Measurements from ENCODE around the gene OGFR.

Gene OGFR

GRCh38 chr20:62802026-62802712, 2.5 kb upstream of the OGFR start:
- Histone ChIP-seq H3K36me3 (ENCODE audit: control insufficient read depth in 2 of 2, insufficient read depth in 1 of 2, low read length in 2 of 2) (peaks cover 0 to 53% of the 10 kb centered on the region in 2 experiments; a peak in 1 of 3 replicates), H3K27ac (ENCODE audit: extremely low read depth, low read depth, low read length) (no peak overlapping the region), H3K4me3 (ENCODE audit: low read depth, low read length) (no peak overlapping the region), H3K4me1 (ENCODE audit: control insufficient read depth, insufficient read depth, low read length) (no peaks in the 10 kb centered on the region), H3K9me3 (ENCODE audit: control insufficient read depth, insufficient read depth, low read depth, low read length) (no peaks in the 10 kb centered on the region)
- TF ChIP-seq ZNF132 (tag by site-specific recombination; IDR thresholded peaks at IDR 0.05; ENCODE audit: borderline replicate concordance) (no peak), ZNF311 (tag by site-specific recombination; IDR thresholded peaks at IDR 0.05; ENCODE audit: borderline replicate concordance) (no peak), ZNF561 (tag by site-specific recombination; IDR thresholded peaks at IDR 0.05; ENCODE audit: borderline replicate concordance) (no peak), ZNF600 (tag by site-specific recombination; IDR thresholded peaks at IDR 0.05) (0 out of 2 replicates have a peak, but pooled peaks have one; percentile 41), ZBTB17 (tag by site-specific recombination; IDR thresholded peaks at IDR 0.05) (peak; percentile 72), ZNF341 (tag by site-specific recombination; IDR thresholded peaks at IDR 0.05; ENCODE audit: low read depth) (no peak), ZFHX2 (tag by site-specific recombination; conservative IDR thresholded peaks at IDR 0.05) (0 out of 2 replicates have a peak, but pooled peaks have one; percentile 5), ZNF10 (tag by site-specific recombination; IDR thresholded peaks at IDR 0.05) (no peak), ZNF391 (tag by site-specific recombination; IDR thresholded peaks at IDR 0.05; ENCODE audit: borderline replicate concordance, low read depth) (no peak), ZNF596 (tag by site-specific recombination; IDR thresholded peaks at IDR 0.05) (no peak)
- ChIA-PET CTCF (interaction anchor here (0.6 kb wide), 1 partner anchor 124 kb away, joined by 3 read pairs; no protein-coding TSS in a partner anchor), POLR2A (interaction anchor here (0.6 to 1.3 kb wide), 2 partner anchors 8 to 14 kb away, joined by 3 read pairs; no protein-coding TSS in a partner anchor)

DNA sequence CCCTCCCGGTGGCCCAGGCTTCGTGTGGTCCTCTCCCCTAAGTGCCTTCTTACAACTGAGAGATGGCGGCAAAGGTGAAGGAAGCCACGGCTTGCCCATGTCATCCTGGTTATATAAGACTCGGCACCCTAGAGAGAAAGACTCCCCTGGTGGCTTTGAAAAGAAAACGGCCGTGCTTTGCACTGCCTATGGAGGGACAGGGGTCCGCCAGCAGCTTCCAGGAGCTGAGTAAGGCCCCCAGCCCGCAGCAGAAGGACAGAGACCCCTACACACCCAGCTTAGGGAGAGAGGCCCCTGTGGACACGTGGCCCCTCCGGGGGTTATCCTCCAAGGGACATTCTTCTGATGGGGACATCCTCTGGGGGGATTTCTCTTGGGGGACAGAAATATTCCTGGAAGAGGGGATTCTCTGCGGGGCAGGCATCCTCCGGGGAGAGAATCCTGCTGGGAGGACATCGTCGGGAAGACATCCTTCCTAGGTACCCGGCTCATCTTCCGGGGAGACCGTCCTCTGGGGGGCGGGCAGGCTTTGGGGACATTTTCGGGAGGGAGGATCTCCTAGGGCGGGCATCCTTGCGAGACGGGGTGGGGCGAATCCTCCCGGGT, 511 bp upstream of the OGFR start:
- TF ChIP-seq SP3 (tag by site-specific recombination; IDR thresholded peaks at IDR 0.05) (0 out of 2 replicates have a peak, but pooled peaks have one; percentile 29), INSM2 (tag by site-specific recombination; IDR thresholded peaks at IDR 0.05) (no peak), GLIS1 (tag by site-specific recombination; IDR thresholded peaks at IDR 0.05) (peak; percentile 42), SP2 (tag by site-specific recombination; IDR thresholded peaks at IDR 0.05) (0 out of 2 replicates have a peak, but pooled peaks have one; percentile 40), ZIC2 (tag by site-specific recombination; IDR thresholded peaks at IDR 0.05) (peak; percentile 33; the same call in 1 of the 2 replicates), ZNF335 (tag by site-specific recombination; conservative IDR thresholded peaks at IDR 0.05) (peak; percentile 39), PATZ1 (tag by site-specific recombination; IDR thresholded peaks at IDR 0.05) (0 out of 2 replicates have a peak, but pooled peaks have one; percentile 23), ZNF664 (tag by site-specific recombination; IDR thresholded peaks at IDR 0.05) (no peak)
- TF ChIP-seq, protein P1, sequence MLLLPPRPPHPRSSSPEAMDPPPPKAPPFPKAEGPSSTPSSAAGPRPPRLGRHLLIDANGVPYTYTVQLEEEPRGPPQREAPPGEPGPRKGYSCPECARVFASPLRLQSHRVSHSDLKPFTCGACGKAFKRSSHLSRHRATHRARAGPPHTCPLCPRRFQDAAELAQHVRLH (tag by site-specific recombination; IDR thresholded peaks at IDR 0.05): no peak
- H3K9me3 ChIP-seq (ENCODE audit: control insufficient read depth, insufficient read depth, low read depth, low read length): no peaks in the 10 kb centered on the region
- ChIA-PET CTCF (interaction anchor here (3.4 kb wide), 1 partner anchor 12 kb away, joined by 18 read pairs; no protein-coding TSS in a partner anchor), POLR2A (interaction anchor here (0.9 to 3.6 kb wide), 3 partner anchors 9 to 19 kb away, joined by 3 to 22 read pairs (median 6); partner anchors contain the start of gene MRGBP)
- H3K27ac ChIP-seq (ENCODE audit: extremely low read depth, low read depth, low read length): no peak overlapping the region
- no peaks in the 10 kb centered on the region for H3K4me1 ChIP-seq (ENCODE audit: control insufficient read depth, insufficient read depth, low read length)
- H3K4me3 ChIP-seq (ENCODE audit: low read depth, low read length): peak overlapping the region; percentile 97
- H3K36me3 ChIP-seq (ENCODE audit: control insufficient read depth in 2 of 2, insufficient read depth in 1 of 2, low read length in 2 of 2): peaks cover 4 to 54% of the 10 kb centered on the region in 2 experiments; a peak in 2 of 3 replicates
